ENCODE measurements around the gene SMIM38. TPM values are rescaled to one million over a fixed set of nuclear protein-coding genes. Genes with fewer than 3 reads are reported as not detected.

Gene SMIM38
- total RNA-seq, 1 experiment from 2014 or later = 0.54 TPM

GRCh38 chr11:69202511-69203221, 46.9 kb downstream of the SMIM38 start:
- Histone ChIP-seq H3K4me3 (replicated peaks in 1 of 2; ENCODE audit: low read depth in 1 of 2, low read length in 2 of 2) (no peak overlapping the region), H3K9me2 (ENCODE audit: insufficient read depth) (no peaks in the 10 kb centered on the region), H3K4me2 (ENCODE audit: low read length) (no peak overlapping the region), H3K4me1 (ENCODE audit: control insufficient read depth in 1 of 2, insufficient read depth in 2 of 2, low read length in 2 of 2) (peaks cover 0 to 5% of the 10 kb centered on the region in 2 experiments; a peak in 1 of 4 replicates), H4K20me1 (ENCODE audit: insufficient read depth) (no peaks in the 10 kb centered on the region), H2AFZ (ENCODE audit: low read depth, low read length, poor library complexity, severe bottlenecking) (no peak overlapping the region), H3K27me3 (ENCODE audit: insufficient read depth, low read length) (no peaks in the 10 kb centered on the region; the same call in 1 of the 2 replicates), H3K79me2 (ENCODE audit: insufficient read depth, low read length) (no peaks in the 10 kb centered on the region), H3K27ac (ENCODE audit: low read depth, low read length) (no peak overlapping the region), H3K36me3 (ENCODE audit: control insufficient read depth in 1 of 2, insufficient read depth in 2 of 2, low read length in 2 of 2) (no peaks in the 10 kb centered on the region), H3K9ac (ENCODE audit: low read length) (no peak overlapping the region), H3K9me3 (ENCODE audit: control insufficient read depth in 1 of 2, insufficient read depth in 1 of 2, low read depth in 1 of 2, low read length in 2 of 2) (no peaks in the 10 kb centered on the region)
- DNase-seq (ENCODE audit: low read depth, low spot score) (no peak), ATAC-seq (no peak)
- no peak for TF ChIP-seq POLR2AphosphoS5 (IDR thresholded peaks at IDR 0.05; ENCODE audit: low read depth, low read length)
- TF ChIP-seq EGR1 (IDR thresholded peaks at IDR 0.05; ENCODE audit: low read depth) = no peak
- TF ChIP-seq EZH2 (IDR thresholded peaks at IDR 0.05) = no peak
- CTCF ChIA-PET = no interaction called here
- RAD21 ChIA-PET (ENCODE audit: low non-redundant PET in 1 of 2, low total read pairs in 2 of 2, uncharacterized antibody in 2 of 2, unreplicated experiment in 2 of 2) = no interaction called here
- no TSS peak for BruUV-seq (replicated peaks)
- POLR2A ChIA-PET = no interaction called here
- intact Hi-C loops (cut with micrococcal nuclease) = no loop called here

- H3K4me2 ChIP-seq (ENCODE audit: low read length) = no peak overlapping the region
- no peak for DNase-seq (ENCODE audit: low read depth, low spot score)
- no peaks in the 10 kb centered on the region for H3K9me3 ChIP-seq (ENCODE audit: control insufficient read depth in 1 of 2, insufficient read depth in 1 of 2, low read depth in 1 of 2, low read length in 2 of 2)
- H3K36me3 ChIP-seq (ENCODE audit: control insufficient read depth in 1 of 2, insufficient read depth in 2 of 2, low read length in 2 of 2) = no peaks in the 10 kb centered on the region
- H2AFZ ChIP-seq (ENCODE audit: low read depth, low read length, poor library complexity, severe bottlenecking) = no peak overlapping the region
- no peak overlapping the region for H3K4me3 ChIP-seq (replicated peaks in 1 of 2; ENCODE audit: low read depth in 1 of 2, low read length in 2 of 2)
- ChIA-PET POLR2A (no interaction called here), RAD21 (ENCODE audit: low non-redundant PET in 1 of 2, low total read pairs in 2 of 2, uncharacterized antibody in 2 of 2, unreplicated experiment in 2 of 2) (no interaction called here), CTCF (no interaction called here)
- H3K27ac ChIP-seq (ENCODE audit: low read depth, low read length) = no peak overlapping the region
- no peaks in the 10 kb centered on the region; the same call in 1 of the 2 replicates for H3K27me3 ChIP-seq (ENCODE audit: insufficient read depth, low read length)
- no peak for ATAC-seq
- BruUV-seq (replicated peaks) = no TSS peak
- no peak overlapping the region for H3K9ac ChIP-seq (ENCODE audit: low read length)
- no peaks in the 10 kb centered on the region for H4K20me1 ChIP-seq (ENCODE audit: insufficient read depth)
- H3K9me2 ChIP-seq (ENCODE audit: insufficient read depth) = no peaks in the 10 kb centered on the region
- peaks cover 0 to 5% of the 10 kb centered on the region in 2 experiments; a peak in 1 of 4 replicates for H3K4me1 ChIP-seq (ENCODE audit: control insufficient read depth in 1 of 2, insufficient read depth in 2 of 2, low read length in 2 of 2)
- intact Hi-C loops (cut with micrococcal nuclease) = no loop called here
- H3K79me2 ChIP-seq (ENCODE audit: insufficient read depth, low read length) = no peaks in the 10 kb centered on the region
- no peak for TF ChIP-seq REST (IDR thresholded peaks at IDR 0.05; ENCODE audit: low read depth)
- TF ChIP-seq FOSL1 (IDR thresholded peaks at IDR 0.05; ENCODE audit: low read depth) = no peak
- no peak for TF ChIP-seq TCF7L2 (IDR thresholded peaks at IDR 0.05; ENCODE audit: borderline replicate concordance, extremely low read depth, insufficient read depth, insufficient read length)
- TF ChIP-seq SP1 (IDR thresholded peaks at IDR 0.05; ENCODE audit: low read depth) = no peak
- no peak for TF ChIP-seq ATF3 (IDR thresholded peaks at IDR 0.05)
- no peak for TF ChIP-seq RAD21 (IDR thresholded peaks at IDR 0.05; ENCODE audit: low read depth)
Measured at GRCh38 chr11:69203381-69203780, 47.6 kb downstream of the SMIM38 start.
